AG09319 (cell line): ENCODE measurements around the gene SART1.
"Not testable (repeated sequence)": the region's sequence is repeated elsewhere in the genome, so short reads cannot be mapped to it uniquely, and the experiment has no call there.

ENCODE experiments used
- DNase-seq: peaks from one replicate; pipeline ENCODE4 v3.0.0-alpha.2; 2010; ENCODE audit warnings: low read depth; ENCODE audit errors: extremely low read depth
- CTCF ChIP-seq: IDR thresholded peaks from 2 replicates; pipeline ENCODE4 v1.5.1; 2011; ENCODE audit warnings: low read depth, mild to moderate bottlenecking, inconsistent platforms, low read length, moderate library complexity

The SART1 gene

GRCh38 chr11:65945430-65945911, 16.1 kb upstream of the SART1 start, which contains the start of gene TSGA10IP:
TSGA10IP (plus strand) TSS chr11:65945480; CDS start chr11:65945676, 196 bp downstream.
- no peak for TF ChIP-seq CTCF
- no peak for DNase-seq

GRCh38 chr11:65945941-65946558, 15.5 kb upstream of the SART1 start:
- no peak for DNase-seq

GRCh38 chr11:65946655-65947054, 14.9 kb upstream of the SART1 start:
- DNase-seq: no peak
- no peak for TF ChIP-seq CTCF

More at GRCh38 chr11:65945941-65946558, 15.5 kb upstream of the SART1 start:
- no peak for TF ChIP-seq CTCF

- no peak for DNase-seq
- no peak for TF ChIP-seq CTCF
These were observed 14.4 kb upstream of the SART1 start for GRCh38 chr11:65947133-65947532.

GRCh38 chr11:65947603-65948125, 13.9 kb upstream of the SART1 start:
- no peak for TF ChIP-seq CTCF
- no peak for DNase-seq

- not testable (repeated sequence) for DNase-seq
These were observed 10.8 kb upstream of the SART1 start for GRCh38 chr11:65950711-65951110.

- not testable (repeated sequence) for DNase-seq
These were observed 9.9 kb upstream of the SART1 start for GRCh38 chr11:65951641-65952040.

GRCh38 chr11:65952052-65952521, 9.4 kb upstream of the SART1 start:
- no peak for TF ChIP-seq CTCF
- no peak for DNase-seq
